KMS-11 (cell line): ENCODE results near the gene OR7C1.
"Not testable (repeated sequence)": the region's sequence is repeated elsewhere in the genome, so short reads cannot be mapped to it uniquely, and the experiment has no call there.

Source experiments
- H2AFZ ChIP-seq: fragments of 200-600 bp; sonication (generic); 2 replicates; pipeline ENCODE4 v1.6.1; 2016; ENCODE audit warnings: antibody characterized with exemption, mixed run types, low read depth
- H3K27ac ChIP-seq: fragments of 200-600 bp; sonication (generic); 2 replicates; pipeline ENCODE4 v1.6.1; 2016; ENCODE audit warnings: mild to moderate bottlenecking, mixed run types
- H3K27me3 ChIP-seq: fragments of 200-600 bp; sonication (generic); 2 replicates; pipeline ENCODE4 v1.6.1; 2017; ENCODE audit warnings: mild to moderate bottlenecking, low read depth, mixed run types, moderate library complexity; ENCODE audit not compliant: insufficient read depth
- H3K36me3 ChIP-seq: fragments of 200-600 bp; sonication (generic); 2 replicates; pipeline ENCODE4 v1.6.1; 2017; ENCODE audit warnings: mild to moderate bottlenecking, mixed run types; ENCODE audit not compliant: insufficient read depth
- H3K4me1 ChIP-seq: fragments of 200-600 bp; sonication (generic); 2 replicates; pipeline ENCODE4 v1.6.1; 2016; ENCODE audit warnings: mild to moderate bottlenecking, low read depth, mixed run types; ENCODE audit not compliant: poor library complexity, severe bottlenecking
- H3K4me2 ChIP-seq: fragments of 200-600 bp; sonication (generic); 2 replicates; pipeline ENCODE4 v1.7.0; 2016; ENCODE audit warnings: mild to moderate bottlenecking, mixed run types
- H3K4me3 ChIP-seq: fragments of 200-600 bp; sonication (generic); IDR thresholded peaks from 2 replicates; pipeline ENCODE4 v1.6.1; 2017; ENCODE audit warnings: low read depth, low read length, mixed read lengths; ENCODE audit not compliant: insufficient read depth
- H3K79me2 ChIP-seq: fragments of 200-600 bp; sonication (generic); 2 replicates; pipeline ENCODE4 v1.6.1; 2016; ENCODE audit warnings: low read depth, mixed run types; ENCODE audit not compliant: insufficient read depth
- H3K9ac ChIP-seq: fragments of 200-600 bp; sonication (generic); 2 replicates; pipeline ENCODE4 v1.6.1; 2016; ENCODE audit warnings: mild to moderate bottlenecking, mixed run types
- H4K20me1 ChIP-seq: fragments of 200-600 bp; sonication (generic); 2 replicates; pipeline ENCODE4 v1.6.1; 2016; ENCODE audit warnings: mild to moderate bottlenecking, mixed run types; ENCODE audit not compliant: insufficient read depth
- TF ChIP-seq, protein P1 (sequence below): fragments of 200-600 bp; sonication (generic); conservative IDR thresholded peaks from 2 replicates; pipeline ENCODE4 v1.6.1; 2017; ENCODE audit warnings: low read depth, mild to moderate bottlenecking, antibody characterized with exemption, low read length, moderate library complexity, mixed read lengths

OR7C1 gene

DNA sequence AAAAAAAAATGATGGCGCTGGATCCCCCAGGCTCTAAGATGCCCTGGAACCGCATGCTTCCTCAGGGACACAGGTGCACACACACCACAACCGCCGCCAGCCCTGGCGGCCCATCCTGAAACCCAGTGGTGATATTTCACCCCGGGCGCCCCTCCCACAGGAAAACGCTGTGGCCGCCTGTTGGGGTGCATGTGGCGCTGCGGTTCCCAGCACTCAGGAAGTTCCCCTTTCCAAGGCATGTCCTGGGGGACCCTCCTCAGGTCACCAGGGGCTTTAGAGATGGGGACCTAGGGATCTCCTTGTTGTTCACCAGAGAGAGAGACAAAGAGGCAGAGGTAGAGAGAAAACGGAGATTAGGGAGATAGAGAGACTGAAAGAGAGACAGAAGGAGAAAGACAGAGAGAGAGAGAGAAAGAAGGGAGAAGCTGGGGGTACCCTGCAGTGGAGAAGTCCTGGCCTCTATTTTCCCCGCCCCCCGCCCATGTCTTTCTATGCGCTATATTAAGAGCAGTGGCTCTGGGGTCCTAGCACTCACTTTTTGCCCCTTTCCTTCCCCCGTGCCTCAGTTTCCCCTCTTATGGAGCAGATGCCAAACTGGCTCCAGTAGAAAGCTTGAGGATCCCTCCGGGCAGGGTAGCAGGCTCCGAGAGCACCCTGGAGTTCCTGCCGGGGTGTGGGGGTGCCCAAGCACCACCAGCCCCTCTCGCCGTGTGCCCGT, 59.0 kb downstream of the OR7C1 start:
- TF ChIP-seq, protein P1, sequence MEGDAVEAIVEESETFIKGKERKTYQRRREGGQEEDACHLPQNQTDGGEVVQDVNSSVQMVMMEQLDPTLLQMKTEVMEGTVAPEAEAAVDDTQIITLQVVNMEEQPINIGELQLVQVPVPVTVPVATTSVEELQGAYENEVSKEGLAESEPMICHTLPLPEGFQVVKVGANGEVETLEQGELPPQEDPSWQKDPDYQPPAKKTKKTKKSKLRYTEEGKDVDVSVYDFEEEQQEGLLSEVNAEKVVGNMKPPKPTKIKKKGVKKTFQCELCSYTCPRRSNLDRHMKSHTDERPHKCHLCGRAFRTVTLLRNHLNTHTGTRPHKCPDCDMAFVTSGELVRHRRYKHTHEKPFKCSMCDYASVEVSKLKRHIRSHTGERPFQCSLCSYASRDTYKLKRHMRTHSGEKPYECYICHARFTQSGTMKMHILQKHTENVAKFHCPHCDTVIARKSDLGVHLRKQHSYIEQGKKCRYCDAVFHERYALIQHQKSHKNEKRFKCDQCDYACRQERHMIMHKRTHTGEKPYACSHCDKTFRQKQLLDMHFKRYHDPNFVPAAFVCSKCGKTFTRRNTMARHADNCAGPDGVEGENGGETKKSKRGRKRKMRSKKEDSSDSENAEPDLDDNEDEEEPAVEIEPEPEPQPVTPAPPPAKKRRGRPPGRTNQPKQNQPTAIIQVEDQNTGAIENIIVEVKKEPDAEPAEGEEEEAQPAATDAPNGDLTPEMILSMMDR = no peak
- Histone ChIP-seq H3K4me2 (no peak overlapping the region), H3K36me3 (no peaks in the 10 kb centered on the region), H3K79me2 (no peaks in the 10 kb centered on the region), H2AFZ (no peak overlapping the region), H3K4me1 (no peaks in the 10 kb centered on the region), H3K27ac (no peak overlapping the region), H3K9ac (no peak overlapping the region), H3K4me3 (no peak overlapping the region), H3K27me3 (no peaks in the 10 kb centered on the region; the same call in 1 of the 2 replicates), H4K20me1 (no peaks in the 10 kb centered on the region)

DNA sequence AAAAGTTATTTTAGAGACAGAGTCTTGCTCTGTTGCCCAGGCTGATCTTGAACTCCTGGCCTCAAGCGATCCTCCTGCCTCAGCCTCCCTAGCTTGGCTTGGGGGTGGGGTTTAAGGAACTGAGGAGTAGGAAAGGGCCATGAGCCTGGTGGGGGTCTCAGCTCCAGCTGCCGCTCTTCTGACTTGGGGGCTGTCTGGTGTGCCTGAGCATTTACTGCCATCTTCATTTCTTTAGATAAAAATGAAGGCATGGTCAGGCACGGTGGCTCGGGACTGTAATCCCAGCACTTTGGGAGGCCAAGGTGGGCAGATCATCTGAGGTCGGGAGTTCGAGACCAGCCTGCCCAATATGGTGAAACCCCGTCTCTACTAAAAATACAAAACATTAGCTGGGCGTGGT, 59.7 kb downstream of the OR7C1 start:
- not testable (repeated sequence) for H3K27ac ChIP-seq, H3K36me3 ChIP-seq, H2AFZ ChIP-seq, H3K9ac ChIP-seq, H3K4me3 ChIP-seq, H4K20me1 ChIP-seq, H3K4me1 ChIP-seq, H3K79me2 ChIP-seq, H3K27me3 ChIP-seq, H3K4me2 ChIP-seq

DNA sequence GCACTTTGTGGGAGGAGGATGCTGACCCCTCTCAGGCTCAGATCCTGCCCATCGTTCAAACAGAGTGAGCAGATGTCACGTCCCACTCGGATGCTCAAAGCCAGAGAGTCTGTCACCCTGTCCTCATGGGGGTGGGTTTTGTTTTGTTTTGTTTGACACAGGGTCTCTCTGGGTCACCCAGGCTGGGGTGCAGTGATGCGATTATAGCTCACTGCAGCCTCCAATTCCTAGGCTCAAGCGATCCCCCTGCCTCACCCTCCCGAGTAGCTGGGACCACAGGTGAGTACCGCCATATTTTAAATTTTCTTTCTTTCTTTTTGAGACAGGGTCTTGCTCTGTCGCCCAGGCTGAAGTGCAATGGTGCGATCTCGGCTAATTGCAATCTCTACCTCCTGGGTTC, 60.6 kb downstream of the OR7C1 start:
- Histone ChIP-seq H3K27ac (no peak overlapping the region), H3K4me1 (no peaks in the 10 kb centered on the region), H3K36me3 (no peaks in the 10 kb centered on the region), H3K9ac (no peak overlapping the region), H3K4me2 (no peak overlapping the region), H2AFZ (no peak overlapping the region), H4K20me1 (no peaks in the 10 kb centered on the region), H3K27me3 (no peaks in the 10 kb centered on the region; the same call in 1 of the 2 replicates), H3K79me2 (no peaks in the 10 kb centered on the region), H3K4me3 (no peak overlapping the region)
- TF ChIP-seq, protein P1 = no peak

DNA sequence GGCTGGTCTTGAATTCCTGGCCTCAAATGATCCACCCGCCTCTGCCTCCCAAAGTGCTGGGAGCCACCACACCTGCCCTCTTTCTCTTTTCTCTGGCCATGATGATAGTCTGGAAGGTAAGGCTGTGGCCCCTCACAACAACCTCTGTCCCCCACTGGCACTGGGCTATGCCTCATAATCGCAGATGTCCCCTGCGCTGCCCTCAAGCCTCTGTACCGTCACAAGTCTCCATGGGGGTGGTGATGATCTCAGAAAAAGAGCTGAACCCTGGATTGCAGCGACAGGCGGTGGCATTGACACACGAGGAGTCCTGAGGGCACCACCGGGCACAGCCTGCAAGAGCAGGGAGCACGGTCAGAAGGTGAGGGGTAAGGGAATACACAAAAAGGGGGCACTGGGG, 61.3 kb downstream of the OR7C1 start:
- not testable (repeated sequence) for H3K4me3 ChIP-seq

DNA sequence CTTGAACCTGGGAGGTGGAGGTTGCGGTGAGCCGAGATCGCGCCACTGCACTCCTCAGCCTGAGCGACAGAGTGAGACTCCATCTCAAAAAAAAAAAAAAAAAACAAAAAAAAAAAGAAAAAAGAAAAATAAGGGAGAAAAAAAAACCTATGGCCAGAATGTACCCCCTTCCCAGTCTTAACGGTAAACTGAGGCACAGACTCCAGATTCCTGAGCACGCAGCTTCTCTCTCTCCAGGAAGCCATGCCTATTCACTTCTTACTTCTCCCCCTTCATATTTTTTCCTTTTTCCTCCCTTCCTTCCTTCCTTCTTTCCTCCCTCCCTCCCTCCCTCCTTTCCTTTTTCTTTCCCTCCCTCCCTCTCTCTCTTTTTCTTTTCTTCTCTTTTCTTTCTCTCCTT, 62.0 kb downstream of the OR7C1 start:
- Histone ChIP-seq H3K9ac (no peak overlapping the region), H4K20me1 (no peaks in the 10 kb centered on the region), H2AFZ (no peak overlapping the region), H3K27me3 (no peaks in the 10 kb centered on the region; the same call in 1 of the 2 replicates), H3K27ac (no peak overlapping the region), H3K79me2 (no peaks in the 10 kb centered on the region), H3K4me2 (no peak overlapping the region), H3K4me1 (no peaks in the 10 kb centered on the region), H3K4me3 (no peak overlapping the region), H3K36me3 (no peaks in the 10 kb centered on the region)
- TF ChIP-seq, protein P1 = no peak

More for the DNA sequence above, 61.3 kb downstream of the OR7C1 start:
- H4K20me1 ChIP-seq, H3K4me2 ChIP-seq, H3K27ac ChIP-seq, H2AFZ ChIP-seq, H3K36me3 ChIP-seq, H3K4me1 ChIP-seq, H3K9ac ChIP-seq, H3K27me3 ChIP-seq, H3K79me2 ChIP-seq: not testable (repeated sequence)
